SU-DHL-6 (cell line): ENCODE data around the gene MBNL1.

Source experiments
- H2AFZ ChIP-seq: fragments of 200-600 bp; sonication (generic); 2 replicates; pipeline ENCODE4 v1.6.1; 2014; ENCODE audit warnings: low read depth, mild to moderate bottlenecking, moderate library complexity, mixed read lengths, antibody characterized with exemption, low read length; ENCODE audit not compliant: severe bottlenecking
- H3F3A ChIP-seq: fragments of 200-600 bp; shearing (Covaris generic); 2 replicates; pipeline ENCODE4 v1.6.0; 2016; ENCODE audit warnings: antibody characterized with exemption, mild to moderate bottlenecking; ENCODE audit not compliant: insufficient read depth
- H3K27ac ChIP-seq: fragments of 200-600 bp; sonication (generic); 2 replicates; pipeline ENCODE4 v1.5.1; 2016; ENCODE audit warnings: low read depth, mild to moderate bottlenecking, low read length, moderate library complexity, mixed read lengths
- H3K27me3 ChIP-seq: fragments of 200-600 bp; sonication (generic), shearing (Covaris generic); 2 replicates; pipeline ENCODE4 v1.6.0; 2014; ENCODE audit warnings: mild to moderate bottlenecking, low read length
- H3K36me3 ChIP-seq: fragments of 200-600 bp; sonication (generic); 2 replicates; pipeline ENCODE4 v1.6.1; 2014; ENCODE audit warnings: mild to moderate bottlenecking, low read length, mixed read lengths
- H3K4me2 ChIP-seq: fragments of 300-600, 200-600 bp; shearing (Covaris generic), sonication (generic); 2 replicates; pipeline ENCODE4 v1.6.0; 2014; ENCODE audit warnings: low read length, low read depth, mild to moderate bottlenecking; ENCODE audit not compliant: poor library complexity, severe bottlenecking
- H3K4me3 ChIP-seq: fragments of 200-600 bp; sonication (generic); 2 replicates; pipeline ENCODE4 v1.5.1; 2014; ENCODE audit warnings: antibody characterized with exemption, low read length, mild to moderate bottlenecking, mixed read lengths; ENCODE audit not compliant: insufficient read depth, poor library complexity, severe bottlenecking
- H3K79me2 ChIP-seq: fragments of 200-600 bp; sonication (generic); 2 replicates; pipeline ENCODE4 v1.6.1; 2014; ENCODE audit warnings: mild to moderate bottlenecking, low read length, moderate library complexity; ENCODE audit not compliant: insufficient read depth
- H3K9ac ChIP-seq: fragments of 200-600 bp; sonication (generic); 2 replicates; pipeline ENCODE4 v1.7.0; 2014; ENCODE audit warnings: mild to moderate bottlenecking, low read length
- H3K9me2 ChIP-seq: fragments of 200-600 bp; sonication (generic); replicated peaks from 2 replicates; pipeline ENCODE4 v1.6.1; 2014; ENCODE audit warnings: low read length; ENCODE audit not compliant: insufficient read depth
- H3K9me3 ChIP-seq: fragments of 200-600 bp; sonication (generic); 2 replicates; pipeline ENCODE4 v1.6.1; 2014; ENCODE audit warnings: low read length, mixed read lengths; ENCODE audit not compliant: insufficient read depth
- H4K20me1 ChIP-seq: fragments of 200-600 bp; sonication (generic); 2 replicates; pipeline ENCODE4 v1.6.1; 2014; ENCODE audit warnings: low read depth, mild to moderate bottlenecking, antibody characterized with exemption, low read length, moderate library complexity, mixed read lengths
- EZH2phosphoT487 ChIP-seq: fragments of 200-600 bp; sonication (generic), shearing (Covaris generic); conservative IDR thresholded peaks from 2 replicates; pipeline ENCODE4 v1.6.1; 2018; ENCODE audit warnings: mild to moderate bottlenecking, antibody characterized with exemption, low read length, moderate library complexity, mixed read lengths
- TF ChIP-seq, protein P1 (sequence below): fragments of 200-600 bp; sonication (generic); IDR thresholded peaks from one replicate; pipeline ENCODE4 v1.5.1; 2017; ENCODE audit warnings: antibody characterized with exemption, mild to moderate bottlenecking, low read length, moderate library complexity; ENCODE audit not compliant: insufficient read depth, poor library complexity, severe bottlenecking

The MBNL1 gene

DNA sequence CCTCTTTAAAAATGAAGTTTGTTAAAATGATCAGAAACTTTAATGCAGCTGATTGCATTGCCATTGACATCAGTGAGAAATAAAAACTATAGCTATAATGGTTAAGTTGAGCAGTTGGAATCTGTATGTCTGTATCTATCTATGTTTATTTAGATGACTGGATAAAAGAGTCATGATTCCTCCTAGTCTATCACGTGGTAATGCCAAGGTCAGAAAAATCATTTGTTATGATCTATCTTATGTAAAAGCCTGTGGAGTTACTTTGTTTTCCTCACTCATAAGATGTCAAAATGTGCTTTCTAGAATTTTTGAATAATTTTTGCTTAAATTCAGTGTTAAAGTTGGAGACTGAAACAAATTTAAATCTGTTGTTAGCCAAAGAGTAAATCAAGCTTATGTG is 63.3 kb downstream of the MBNL1 start:
- peaks cover 99% of the 10 kb centered on the region for H3K79me2 ChIP-seq
- H3K36me3 ChIP-seq, result peaks cover 32% of the 10 kb centered on the region; the same call in 1 of the 2 replicates
- H4K20me1 ChIP-seq, result peaks cover 40% of the 10 kb centered on the region
- H3K4me2 ChIP-seq, result no peak overlapping the region
- TF ChIP-seq, protein P1, sequence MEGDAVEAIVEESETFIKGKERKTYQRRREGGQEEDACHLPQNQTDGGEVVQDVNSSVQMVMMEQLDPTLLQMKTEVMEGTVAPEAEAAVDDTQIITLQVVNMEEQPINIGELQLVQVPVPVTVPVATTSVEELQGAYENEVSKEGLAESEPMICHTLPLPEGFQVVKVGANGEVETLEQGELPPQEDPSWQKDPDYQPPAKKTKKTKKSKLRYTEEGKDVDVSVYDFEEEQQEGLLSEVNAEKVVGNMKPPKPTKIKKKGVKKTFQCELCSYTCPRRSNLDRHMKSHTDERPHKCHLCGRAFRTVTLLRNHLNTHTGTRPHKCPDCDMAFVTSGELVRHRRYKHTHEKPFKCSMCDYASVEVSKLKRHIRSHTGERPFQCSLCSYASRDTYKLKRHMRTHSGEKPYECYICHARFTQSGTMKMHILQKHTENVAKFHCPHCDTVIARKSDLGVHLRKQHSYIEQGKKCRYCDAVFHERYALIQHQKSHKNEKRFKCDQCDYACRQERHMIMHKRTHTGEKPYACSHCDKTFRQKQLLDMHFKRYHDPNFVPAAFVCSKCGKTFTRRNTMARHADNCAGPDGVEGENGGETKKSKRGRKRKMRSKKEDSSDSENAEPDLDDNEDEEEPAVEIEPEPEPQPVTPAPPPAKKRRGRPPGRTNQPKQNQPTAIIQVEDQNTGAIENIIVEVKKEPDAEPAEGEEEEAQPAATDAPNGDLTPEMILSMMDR, result no peak
- TF ChIP-seq EZH2phosphoT487, result no peak
- no peak overlapping the region for H3K4me3 ChIP-seq
- peaks cover 24% of the 10 kb centered on the region; the same call in 1 of the 2 replicates for H3F3A ChIP-seq
- H3K27me3 ChIP-seq, result no peaks in the 10 kb centered on the region
- no peak overlapping the region for H3K9ac ChIP-seq
- no peaks in the 10 kb centered on the region for H3K9me3 ChIP-seq
- H3K9me2 ChIP-seq, result no peaks in the 10 kb centered on the region
- no peak overlapping the region for H2AFZ ChIP-seq
- H3K27ac ChIP-seq, result no peak overlapping the region

DNA sequence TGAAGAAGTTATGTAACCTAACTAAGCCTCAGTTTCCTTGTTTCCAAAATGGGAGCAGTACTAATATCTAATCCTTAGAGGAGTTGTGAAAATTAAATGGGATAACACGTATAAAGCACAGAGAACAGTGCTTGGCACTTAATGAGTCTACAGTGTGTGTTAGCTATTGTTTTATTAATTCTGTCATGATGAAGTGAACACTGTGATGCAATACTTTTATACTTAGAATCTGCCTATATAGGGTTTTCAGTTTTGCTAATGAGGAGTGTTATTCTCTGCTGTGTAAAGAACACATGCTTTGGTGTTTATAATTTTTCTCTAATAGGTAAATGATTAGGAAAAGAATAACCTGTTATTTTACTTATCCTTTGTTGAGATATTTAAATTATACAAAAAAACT is 65.2 kb downstream of the MBNL1 start:
- Histone ChIP-seq H3K4me3 (no peak overlapping the region), H3F3A (peaks cover 33% of the 10 kb centered on the region), H2AFZ (no peak overlapping the region), H3K36me3 (peaks cover 39% of the 10 kb centered on the region; the same call in 1 of the 2 replicates), H3K27me3 (no peaks in the 10 kb centered on the region), H3K9me2 (no peaks in the 10 kb centered on the region), H3K4me2 (no peak overlapping the region), H3K9me3 (no peaks in the 10 kb centered on the region), H3K79me2 (peaks cover 99% of the 10 kb centered on the region), H3K9ac (no peak overlapping the region), H3K27ac (no peak overlapping the region), H4K20me1 (peaks cover 27% of the 10 kb centered on the region)
- TF ChIP-seq, protein P1, result no peak
- no peak for TF ChIP-seq EZH2phosphoT487

DNA sequence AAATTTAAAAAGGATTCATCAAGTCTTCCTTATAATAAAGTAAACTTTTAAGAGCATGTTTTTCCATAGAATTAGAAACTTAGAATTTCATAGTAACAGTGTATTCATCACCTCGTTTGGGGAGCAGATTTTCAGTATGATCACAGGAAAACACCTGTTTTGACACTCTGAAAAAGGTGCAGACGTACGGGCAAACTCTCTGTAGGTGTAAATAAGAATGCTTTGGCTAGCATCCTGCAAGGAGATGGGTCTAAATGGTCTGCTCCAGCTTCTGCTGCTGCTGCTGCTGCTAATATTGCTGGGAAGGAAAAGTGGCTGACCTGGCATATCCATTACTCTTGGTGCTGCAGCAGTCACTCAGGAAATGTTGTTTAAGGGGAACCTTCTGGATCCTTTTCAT is 66.0 kb downstream of the MBNL1 start:
- no peaks in the 10 kb centered on the region for H3K9me2 ChIP-seq
- H3K36me3 ChIP-seq, result peaks cover 41% of the 10 kb centered on the region; the same call in 1 of the 2 replicates
- no peak overlapping the region for H3K9ac ChIP-seq
- H2AFZ ChIP-seq, result no peak overlapping the region
- no peak overlapping the region for H3K4me3 ChIP-seq
- TF ChIP-seq, protein P1, result no peak
- no peak for TF ChIP-seq EZH2phosphoT487
- H3K79me2 ChIP-seq, result peaks cover 100% of the 10 kb centered on the region
- H3F3A ChIP-seq, result peaks cover 37% of the 10 kb centered on the region
- no peaks in the 10 kb centered on the region for H3K9me3 ChIP-seq
- peaks cover 24% of the 10 kb centered on the region; the same call in 1 of the 2 replicates for H4K20me1 ChIP-seq
- H3K27ac ChIP-seq, result no peak overlapping the region
- no peaks in the 10 kb centered on the region for H3K27me3 ChIP-seq
- no peak overlapping the region for H3K4me2 ChIP-seq
